Stimulated activated CD4-positive, alpha-beta T cell treated with anti-CD3 and anti-CD28 coated beads, TNF-alpha, amount 100 ng/mL, for 48 hours (primary cell): ENCODE data around the gene LRP4.

Source experiments
- DNase-seq, 3 donors: peaks; one replicate each; pipeline ENCODE4 v3.0.0-alpha.2; 2020; ENCODE audit warnings: low read depth in 3 of 3

LRP4 gene

GRCh38 chr11:46850829-46851380, 67.4 kb downstream of the LRP4 start:
- DNase-seq = no peak

GRCh38 chr11:46849631-46850030, 68.7 kb downstream of the LRP4 start:
- DNase-seq = no peak

DNA sequence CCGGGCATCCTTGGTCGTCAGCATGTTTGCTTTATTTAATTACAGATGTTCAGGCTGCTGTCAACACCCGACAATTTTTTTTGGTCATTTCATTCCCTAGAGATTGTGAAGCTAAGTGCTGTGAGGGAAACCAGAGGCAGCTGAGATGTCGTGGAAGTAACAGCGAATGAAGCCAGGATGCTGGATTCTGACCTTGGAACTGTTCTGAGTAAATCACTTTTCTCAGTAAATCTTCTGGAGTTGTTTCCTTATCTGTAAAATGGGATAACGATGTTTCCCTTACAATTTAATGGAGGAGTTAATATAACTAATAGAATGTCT, 71.9 kb downstream of the LRP4 start:
- DNase-seq = no peak

- peak; percentile 76 to 82 (median 77) for DNase-seq
These were observed 72.4 kb downstream of the LRP4 start, which contains the start of gene CKAP5 for GRCh38 chr11:46845740-46846509. Gene CKAP5, minus strand, starts transcription at chr11:46846280. Its CDS starts 25,049 bp downstream, at chr11:46821231.

- no peak for DNase-seq
These were observed 73.0 kb downstream of the LRP4 start for GRCh38 chr11:46845440-46845739.

DNA sequence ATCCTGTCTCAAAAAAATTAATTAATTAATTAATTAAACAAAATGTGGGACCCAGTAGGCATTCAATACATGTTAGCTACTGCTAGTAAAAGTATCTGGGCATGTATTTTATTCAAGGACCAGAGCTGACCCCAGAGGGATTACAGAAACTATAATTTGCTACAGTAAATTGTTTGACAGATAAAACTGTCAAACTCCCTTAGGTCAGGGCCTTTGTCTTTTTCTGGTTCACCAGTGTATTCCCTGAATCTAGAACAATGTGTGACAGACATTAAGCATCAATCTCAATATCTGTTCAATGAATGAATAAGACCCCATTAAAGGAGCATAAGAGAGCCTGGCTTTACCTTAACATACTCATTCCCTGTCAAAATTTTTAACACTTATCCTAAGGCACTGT, 78.2 kb downstream of the LRP4 start:
- DNase-seq = no peak

GRCh38 chr11:46838501-46838900, 79.8 kb downstream of the LRP4 start:
- no peak for DNase-seq

DNA sequence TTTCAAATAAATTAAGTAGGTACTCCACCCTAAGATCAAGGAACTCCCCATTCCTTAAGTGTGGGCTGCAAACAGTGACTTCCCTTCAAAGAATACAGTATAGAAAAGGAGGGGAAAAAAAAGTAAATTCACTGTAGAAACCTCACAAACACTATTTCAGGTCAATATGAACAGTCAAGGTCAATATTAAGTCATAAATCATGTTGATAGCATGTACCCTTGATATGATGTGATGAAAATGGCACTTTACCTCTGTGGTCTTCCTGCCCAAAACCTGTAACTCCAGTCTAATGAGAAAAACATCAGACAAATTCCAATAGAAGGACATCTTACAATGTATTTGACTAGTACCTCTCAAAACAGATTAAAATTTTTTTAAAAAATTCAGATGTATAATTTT, 80.5 kb downstream of the LRP4 start:
- DNase-seq = no peak

- DNase-seq = no peak
These were observed 81.5 kb downstream of the LRP4 start for GRCh38 chr11:46836870-46837269.

- no peak for DNase-seq
These were observed 81.9 kb downstream of the LRP4 start for GRCh38 chr11:46836431-46836830.

- no peak for DNase-seq
These were observed 82.5 kb downstream of the LRP4 start for GRCh38 chr11:46835897-46836296.

DNA sequence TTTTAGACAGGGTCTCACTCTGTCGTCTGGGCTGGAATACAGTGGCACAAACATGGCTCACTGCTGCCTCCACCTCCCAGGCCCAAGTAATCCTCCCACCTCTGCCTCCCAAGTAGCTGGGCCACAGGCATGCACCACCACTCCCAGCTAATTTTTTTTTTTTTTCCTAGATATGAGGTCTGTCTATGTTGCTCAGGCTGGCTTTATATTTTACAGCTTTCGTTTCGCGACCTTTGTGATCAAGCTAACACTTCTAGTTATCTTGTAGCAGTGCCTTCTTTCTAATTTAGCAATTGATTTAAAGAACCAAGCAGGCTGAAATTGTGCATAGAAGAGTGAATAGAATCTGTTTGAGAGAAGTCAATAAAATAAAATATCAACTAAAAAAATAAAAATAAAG, 83.5 kb downstream of the LRP4 start:
- DNase-seq = no peak

GRCh38 chr11:46832511-46833214, 85.7 kb downstream of the LRP4 start:
- no peak for DNase-seq

DNA sequence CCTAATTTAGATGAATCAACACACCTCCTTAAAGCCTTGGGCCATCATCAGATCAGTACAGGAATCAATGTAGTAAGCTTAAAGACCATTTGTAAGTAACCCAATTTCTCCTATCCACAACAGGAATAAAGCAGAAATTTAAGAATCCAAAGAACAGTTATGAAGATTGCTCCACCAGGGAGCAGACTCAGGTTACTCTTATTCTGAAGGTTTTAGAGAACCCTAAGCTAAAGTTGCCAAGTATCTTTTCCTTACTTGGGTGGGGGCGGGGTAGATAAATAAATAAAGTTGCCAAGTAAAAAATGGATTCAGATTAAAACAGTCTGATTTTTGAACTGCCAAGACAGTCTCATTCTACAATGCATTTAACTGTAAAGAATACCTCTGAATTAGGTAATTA, 90.4 kb downstream of the LRP4 start:
- DNase-seq = no peak

- peak; percentile 28 to 64 (median 46) for DNase-seq
These were observed 91.9 kb downstream of the LRP4 start for GRCh38 chr11:46826310-46827044.

- DNase-seq = no peak
These were observed 109.4 kb downstream of the LRP4 start for GRCh38 chr11:46808799-46809431.
